Mucosa of descending colon (tissue), 3 donors: ENCODE measurements around the gene PIGM. TPM values are rescaled to one million over a fixed set of nuclear protein-coding genes. Genes with fewer than 3 reads are reported as not detected.

Experiments used
- ATAC-seq: fragments of 200-7000 bp; cut with Tn5 transposase; one replicate; pipeline ENCODE4 v1.9.1; 2020; ENCODE audit warnings: mild to moderate bottlenecking, moderate library complexity
- DNase-seq, 3 donors: peaks; one replicate each; pipeline ENCODE4 v3.0.0-alpha.2; 2020
- H3K36me3 ChIP-seq: fragments of 200-600 bp; one replicate; pipeline ENCODE4 v1.8.0; 2021; ENCODE audit warnings: low read depth, mild to moderate bottlenecking
- H3K4me1 ChIP-seq: fragments of 200-600 bp; one replicate; pipeline ENCODE4 v1.8.0; 2021; ENCODE audit warnings: low read depth, mild to moderate bottlenecking
- H3K4me3 ChIP-seq: fragments of 200-600 bp; one replicate; pipeline ENCODE4 v1.8.0; 2021; ENCODE audit warnings: mild to moderate bottlenecking
- H3K9me3 ChIP-seq: fragments of 200-600 bp; one replicate; pipeline ENCODE4 v1.8.0; 2021; ENCODE audit warnings: mild to moderate bottlenecking
- intact Hi-C, 2 donors: fragments of 100-400 bp; cut with DNase I in 1 of 2; cut with micrococcal nuclease in 1 of 2; formaldehyde crosslinking; loops; one replicate each; pipeline versions ENCODE4 v1.11.0 to v1.11.1; 2022; cut with DNase I, micrococcal nuclease
- total RNA-seq, 3 donors: library from RNA; stranded (reverse); fragmentation: NEBNext Ultra II Directional in 2 of 3; extraction: Animal tissue kit (Norgen Biotek cat#: 25700) in 2 of 3; gene quantifications; one replicate each; pipeline versions ENCODE4 v1.2.1 to v1.2.4, GENCODE V29; 2021 to 2023
- TF ChIP-seq, protein P1 (sequence below): fragments of 200-600 bp; IDR thresholded peaks from one replicate; pipeline ENCODE4 v1.8.0; 2022; ENCODE audit warnings: antibody characterized with exemption, mild to moderate bottlenecking
- donor health status: DM: no; HTN: no; CAD: no; lungs with moderate emphysema.
- donor health status: DM: no; HTN: no; CAD: no.
- donor health status: DM: no; HTN: yes; CAD: no.

PIGM gene
- total RNA-seq, 3 donors from 2014 or later, result 5.0 to 6.3 (median 5.9) TPM

DNA sequence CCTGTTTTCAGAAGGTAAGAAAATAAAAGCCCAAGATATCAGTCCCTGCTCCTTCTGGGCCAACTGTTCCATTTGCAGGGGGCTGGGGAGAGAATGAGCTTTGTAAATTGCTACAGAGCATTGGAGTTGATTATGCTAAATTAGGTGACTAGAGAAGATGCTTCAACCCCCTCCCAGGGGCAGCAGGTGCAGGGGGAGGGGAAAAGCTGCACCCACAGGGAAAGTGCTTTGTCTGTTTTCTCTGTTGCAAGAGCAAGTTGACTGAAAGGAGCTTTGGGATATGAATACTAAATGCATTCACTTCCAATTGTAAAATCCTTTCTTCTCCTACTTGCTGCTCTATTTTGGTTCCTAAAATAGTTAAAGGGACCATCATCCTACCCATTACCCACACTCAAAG lies 16.5 kb upstream of the PIGM start:
- intact Hi-C loops, result no loop called here
- no peaks in the 10 kb centered on the region for H3K9me3 ChIP-seq
- no peaks in the 10 kb centered on the region for H3K36me3 ChIP-seq
- TF ChIP-seq, protein P1, sequence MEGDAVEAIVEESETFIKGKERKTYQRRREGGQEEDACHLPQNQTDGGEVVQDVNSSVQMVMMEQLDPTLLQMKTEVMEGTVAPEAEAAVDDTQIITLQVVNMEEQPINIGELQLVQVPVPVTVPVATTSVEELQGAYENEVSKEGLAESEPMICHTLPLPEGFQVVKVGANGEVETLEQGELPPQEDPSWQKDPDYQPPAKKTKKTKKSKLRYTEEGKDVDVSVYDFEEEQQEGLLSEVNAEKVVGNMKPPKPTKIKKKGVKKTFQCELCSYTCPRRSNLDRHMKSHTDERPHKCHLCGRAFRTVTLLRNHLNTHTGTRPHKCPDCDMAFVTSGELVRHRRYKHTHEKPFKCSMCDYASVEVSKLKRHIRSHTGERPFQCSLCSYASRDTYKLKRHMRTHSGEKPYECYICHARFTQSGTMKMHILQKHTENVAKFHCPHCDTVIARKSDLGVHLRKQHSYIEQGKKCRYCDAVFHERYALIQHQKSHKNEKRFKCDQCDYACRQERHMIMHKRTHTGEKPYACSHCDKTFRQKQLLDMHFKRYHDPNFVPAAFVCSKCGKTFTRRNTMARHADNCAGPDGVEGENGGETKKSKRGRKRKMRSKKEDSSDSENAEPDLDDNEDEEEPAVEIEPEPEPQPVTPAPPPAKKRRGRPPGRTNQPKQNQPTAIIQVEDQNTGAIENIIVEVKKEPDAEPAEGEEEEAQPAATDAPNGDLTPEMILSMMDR, result no peak
- DNase-seq (no peak), ATAC-seq (no peak)
- H3K4me1 ChIP-seq, result peaks cover 5% of the 10 kb centered on the region
- H3K4me3 ChIP-seq, result no peak overlapping the region

- Histone ChIP-seq H3K4me3 (no peak overlapping the region), H3K9me3 (no peaks in the 10 kb centered on the region), H3K36me3 (no peaks in the 10 kb centered on the region), H3K4me1 (peaks cover 5% of the 10 kb centered on the region)
- DNase-seq, result no peak
- no peak for ATAC-seq
- TF ChIP-seq, protein P1, result no peak
- intact Hi-C loops, result no loop called here
Measured at GRCh38 chr1:160047111-160047991, 15.6 kb upstream of the PIGM start.

GRCh38 chr1:160046494-160047110 lies 14.8 kb upstream of the PIGM start:
- no peak overlapping the region for H3K4me3 ChIP-seq
- intact Hi-C loops, result no loop called here
- ATAC-seq (peak; percentile 77), DNase-seq (peak; percentile 35 to 53 (median 45))
- no peaks in the 10 kb centered on the region for H3K36me3 ChIP-seq
- no peaks in the 10 kb centered on the region for H3K9me3 ChIP-seq
- TF ChIP-seq, protein P1, result no peak
- peaks cover 5% of the 10 kb centered on the region for H3K4me1 ChIP-seq

- no peak for DNase-seq
- Histone ChIP-seq H3K4me1 (peaks cover 5% of the 10 kb centered on the region), H3K36me3 (no peaks in the 10 kb centered on the region), H3K4me3 (no peak overlapping the region), H3K9me3 (no peaks in the 10 kb centered on the region)
- intact Hi-C loops, result no loop called here
- no peak for ATAC-seq
- TF ChIP-seq, protein P1, result no peak
Measured at GRCh38 chr1:160045653-160046052, 13.9 kb upstream of the PIGM start.

GRCh38 chr1:160043543-160043942 lies 11.8 kb upstream of the PIGM start:
- TF ChIP-seq, protein P1, result no peak
- DNase-seq (no peak), ATAC-seq (no peak)
- peaks cover 5% of the 10 kb centered on the region for H3K4me1 ChIP-seq
- no peak overlapping the region for H3K4me3 ChIP-seq
- no peaks in the 10 kb centered on the region for H3K9me3 ChIP-seq
- H3K36me3 ChIP-seq, result no peaks in the 10 kb centered on the region
- intact Hi-C loops, result no loop called here
